Esophagus (tissue), 2 donors: Measurements from ENCODE around the gene MYLK3. TPM values are rescaled to one million over a fixed set of nuclear protein-coding genes. Genes with fewer than 3 reads are reported as not detected.

ENCODE experiments used
- H3K27ac ChIP-seq, 2 donors: one replicate each; pipeline ENCODE4 v1.5.1; 2013; ENCODE audit warnings: low read depth in 2 of 2, mild to moderate bottlenecking in 2 of 2, inconsistent platforms in 1 of 2, low read length in 1 of 2, moderate library complexity in 1 of 2
- H3K27me3 ChIP-seq, 2 donors: one replicate each; pipeline ENCODE4 v1.6.1; 2013; ENCODE audit warnings: low read length in 2 of 2, control low read depth in 1 of 2, mild to moderate bottlenecking in 1 of 2; ENCODE audit not compliant: insufficient read depth in 2 of 2, control insufficient read depth in 1 of 2
- H3K36me3 ChIP-seq, 2 donors: one replicate each; pipeline ENCODE4 v1.6.1; 2013; ENCODE audit warnings: low read length in 1 of 2; ENCODE audit not compliant: control insufficient read depth in 2 of 2, insufficient read depth in 2 of 2
- H3K4me1 ChIP-seq, 2 donors: one replicate each; pipeline ENCODE4 v1.6.1; 2013; ENCODE audit warnings: low read length in 1 of 2; ENCODE audit not compliant: control insufficient read depth in 2 of 2, insufficient read depth in 2 of 2
- H3K4me3 ChIP-seq, 2 donors: one replicate each; pipeline ENCODE4 v1.5.1; 2013; ENCODE audit warnings: low read length in 2 of 2, mild to moderate bottlenecking in 2 of 2, low read depth in 1 of 2, moderate library complexity in 1 of 2
- H3K9me3 ChIP-seq, 2 donors: one replicate each; pipeline ENCODE4 v1.6.1; 2013; ENCODE audit warnings: mild to moderate bottlenecking in 2 of 2, low read depth in 1 of 2, low read length in 1 of 2, moderate library complexity in 1 of 2; ENCODE audit not compliant: control insufficient read depth in 2 of 2, insufficient read depth in 1 of 2
- WGBS, 2 donors: extraction: QIAGEN DNeasy Blood & Tissue Kit; methylation state at CpG; one replicate each; pipeline ENCODE4 v1.1.7; 2013; 5-methylcytosine and 5-hydroxymethylcytosine counted together
- polyA plus RNA-seq, 2 donors: library from polyadenylated mRNA; stranded (reverse); fragments of 200-250 nt; gene quantifications; one replicate each; pipeline ENCODE4 v1.2.3, GENCODE V29; 2013
- donor health status: healthy with polysubstance abuse.
- donor health status: Bipolar disorder and iron deficiency.

MYLK3 gene
- polyA plus RNA-seq, 2 donors, result 0.04 to 0.08 TPM

GRCh38 chr16:46700048-46700447 is 48.1 kb downstream of the MYLK3 start:
- WGBS, 2 donors, result 90 to 95% methylated on average over 3 of the region's 3 CpGs
- Histone ChIP-seq H3K4me3 (no peak overlapping the region), H3K27ac (no peak overlapping the region), H3K36me3 (no peaks in the 10 kb centered on the region), H3K4me1 (no peaks in the 10 kb centered on the region), H3K9me3 (no peaks in the 10 kb centered on the region), H3K27me3 (no peaks in the 10 kb centered on the region)

- Histone ChIP-seq H3K4me1 (no peaks in the 10 kb centered on the region), H3K9me3 (no peaks in the 10 kb centered on the region), H3K36me3 (no peaks in the 10 kb centered on the region), H3K4me3 (no peak overlapping the region), H3K27ac (no peak overlapping the region), H3K27me3 (no peaks in the 10 kb centered on the region)
- 73 to 82% methylated on average over 3 of the region's 3 CpGs for WGBS, 2 donors
Observed at GRCh38 chr16:46696957-46697356, 51.2 kb downstream of the MYLK3 start.

GRCh38 chr16:46695937-46696336 is 52.2 kb downstream of the MYLK3 start:
- no peak overlapping the region for H3K4me3 ChIP-seq
- peaks cover under 1% of the 10 kb centered on the region in 2 donors for H3K4me1 ChIP-seq
- no peak overlapping the region for H3K27ac ChIP-seq
- H3K36me3 ChIP-seq, result no peaks in the 10 kb centered on the region
- 90 to 95% methylated on average over 5 of the region's 5 CpGs for WGBS, 2 donors
- no peaks in the 10 kb centered on the region for H3K27me3 ChIP-seq
- H3K9me3 ChIP-seq, result no peaks in the 10 kb centered on the region

GRCh38 chr16:46693598-46693997 is 54.5 kb downstream of the MYLK3 start:
- Histone ChIP-seq H3K4me1 (peaks cover 2 to 4% of the 10 kb centered on the region in 2 donors), H3K9me3 (no peaks in the 10 kb centered on the region), H3K27ac (no peak overlapping the region), H3K27me3 (no peaks in the 10 kb centered on the region), H3K4me3 (no peak overlapping the region), H3K36me3 (no peaks in the 10 kb centered on the region)
- 96 to 98% methylated on average over 2 of the region's 2 CpGs for WGBS, 2 donors

- Histone ChIP-seq H3K4me1 (peaks cover 5 to 7% of the 10 kb centered on the region in 2 donors), H3K27me3 (no peaks in the 10 kb centered on the region), H3K9me3 (no peaks in the 10 kb centered on the region), H3K27ac (no peak overlapping the region), H3K4me3 (no peak overlapping the region), H3K36me3 (no peaks in the 10 kb centered on the region)
- WGBS, 2 donors, result 69 to 73% methylated on average over 3 to 4 of the region's 4 CpGs
Observed at GRCh38 chr16:46691726-46692125, 56.4 kb downstream of the MYLK3 start.

- Histone ChIP-seq H3K27me3 (no peaks in the 10 kb centered on the region), H3K4me3 (peak overlapping the region; percentile 89 to 91), H3K9me3 (no peaks in the 10 kb centered on the region), H3K4me1 (peaks cover 5 to 7% of the 10 kb centered on the region in 2 donors), H3K36me3 (no peaks in the 10 kb centered on the region), H3K27ac (peak overlapping the region; percentile 94 to 99)
- 13% methylated on average over 21 of the region's 21 CpGs for WGBS, 2 donors
Observed at GRCh38 chr16:46690281-46691178, 57.6 kb downstream of the MYLK3 start.

GRCh38 chr16:46689365-46690280 is 58.5 kb downstream of the MYLK3 start, which contains the start of gene ORC6:
Gene ORC6, plus strand, starts transcription at chr16:46689659. Its CDS starts 47 bp downstream, at chr16:46689706.
- 0% methylated on average over 75 to 79 of the region's 79 CpGs for WGBS, 2 donors
- H3K9me3 ChIP-seq, result no peaks in the 10 kb centered on the region

GRCh38 chr16:46688654-46689364 is 59.3 kb downstream of the MYLK3 start, which contains the start of gene VPS35:
Gene VPS35, minus strand, starts transcription at chr16:46689178. Its CDS starts 45 bp downstream, at chr16:46689133.
- Histone ChIP-seq H3K4me3 (peak within 1 kb of the TSS; percentile 89 to 91), H3K4me1 (peaks cover 5 to 7% of the 10 kb centered on the region in 2 donors), H3K27me3 (no peaks in the 10 kb centered on the region), H3K9me3 (no peaks in the 10 kb centered on the region), H3K27ac (peak within 1 kb of the TSS; percentile 94 to 99), H3K36me3 (no peaks in the 10 kb centered on the region)
- 0 to 1% methylated on average over 54 of the region's 54 CpGs for WGBS, 2 donors

More at GRCh38 chr16:46689365-46690280, 58.5 kb downstream of the MYLK3 start, which contains the start of gene ORC6:
- H3K27me3 ChIP-seq, result no peaks in the 10 kb centered on the region
- H3K27ac ChIP-seq, result peak within 1 kb of the TSS; percentile 94 to 99
- peak within 1 kb of the TSS; percentile 89 to 91 for H3K4me3 ChIP-seq
- peaks cover 5 to 7% of the 10 kb centered on the region in 2 donors for H3K4me1 ChIP-seq
- H3K36me3 ChIP-seq, result no peaks in the 10 kb centered on the region
